Measurements from ENCODE around the gene NCAM1.

GRCh38 chr11:113263458-113264259, 302.4 kb downstream of the NCAM1 start:
- TF ChIP-seq, protein P1, sequence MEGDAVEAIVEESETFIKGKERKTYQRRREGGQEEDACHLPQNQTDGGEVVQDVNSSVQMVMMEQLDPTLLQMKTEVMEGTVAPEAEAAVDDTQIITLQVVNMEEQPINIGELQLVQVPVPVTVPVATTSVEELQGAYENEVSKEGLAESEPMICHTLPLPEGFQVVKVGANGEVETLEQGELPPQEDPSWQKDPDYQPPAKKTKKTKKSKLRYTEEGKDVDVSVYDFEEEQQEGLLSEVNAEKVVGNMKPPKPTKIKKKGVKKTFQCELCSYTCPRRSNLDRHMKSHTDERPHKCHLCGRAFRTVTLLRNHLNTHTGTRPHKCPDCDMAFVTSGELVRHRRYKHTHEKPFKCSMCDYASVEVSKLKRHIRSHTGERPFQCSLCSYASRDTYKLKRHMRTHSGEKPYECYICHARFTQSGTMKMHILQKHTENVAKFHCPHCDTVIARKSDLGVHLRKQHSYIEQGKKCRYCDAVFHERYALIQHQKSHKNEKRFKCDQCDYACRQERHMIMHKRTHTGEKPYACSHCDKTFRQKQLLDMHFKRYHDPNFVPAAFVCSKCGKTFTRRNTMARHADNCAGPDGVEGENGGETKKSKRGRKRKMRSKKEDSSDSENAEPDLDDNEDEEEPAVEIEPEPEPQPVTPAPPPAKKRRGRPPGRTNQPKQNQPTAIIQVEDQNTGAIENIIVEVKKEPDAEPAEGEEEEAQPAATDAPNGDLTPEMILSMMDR (IDR thresholded peaks at IDR 0.05) = no peak
- no peak for TF ChIP-seq POLR2AphosphoS5 (IDR thresholded peaks at IDR 0.05)
- TF ChIP-seq POLR2A (IDR thresholded peaks at IDR 0.05) = no peak

All from upper lobe of left lung (tissue), 4 donors.